CD14-positive monocyte (primary cell): ENCODE results near the gene STAC. TPM values are rescaled to one million over a fixed set of nuclear protein-coding genes. Genes with fewer than 3 reads are reported as not detected.

Experiments
- DNase-seq, 3 donors: peaks; one replicate each; pipeline ENCODE4 v3.0.0-alpha.2; 2011 to 2022
- H2AFZ ChIP-seq: 2 replicates; pipeline ENCODE4 v1.6.0; 2012; ENCODE audit warnings: mild to moderate bottlenecking, low read depth, low read length, inconsistent platforms; ENCODE audit not compliant: insufficient read depth, poor library complexity, severe bottlenecking
- H3K27ac ChIP-seq, 2 donors: 1 replicate in 1 of 2; 2 replicates in 1 of 2; pipeline ENCODE4 v1.5.1; 2012 to 2013; ENCODE audit warnings: low read length in 2 of 2, control low read depth in 1 of 2, inconsistent platforms in 1 of 2, low read depth in 1 of 2, mild to moderate bottlenecking in 1 of 2
- H3K27me3 ChIP-seq, 2 donors: one replicate each; pipeline versions ENCODE4 v1.6.0 to v1.6.1; 2011 to 2013; ENCODE audit warnings: low read length in 2 of 2; ENCODE audit not compliant: control insufficient read depth in 2 of 2, insufficient read depth in 2 of 2
- H3K36me3 ChIP-seq, 2 donors: replicated peaks in 1 of 2; 1 replicate in 1 of 2; 2 replicates in 1 of 2; pipeline versions ENCODE4 v1.5.1 to v1.6.1; 2012 to 2013; ENCODE audit warnings: low read length in 2 of 2, control low read depth in 1 of 2, inconsistent platforms in 1 of 2, mild to moderate bottlenecking in 1 of 2; ENCODE audit not compliant: insufficient read depth in 2 of 2, control insufficient read depth in 1 of 2
- H3K4me1 ChIP-seq, 2 donors: 1 replicate in 1 of 2; 2 replicates in 1 of 2; pipeline versions ENCODE4 v1.5.1 to v1.6.1; 2012 to 2013; ENCODE audit warnings: low read length in 2 of 2, control low read depth in 1 of 2, inconsistent platforms in 1 of 2, mild to moderate bottlenecking in 1 of 2, moderate library complexity in 1 of 2; ENCODE audit not compliant: insufficient read depth in 2 of 2, control insufficient read depth in 1 of 2
- H3K4me2 ChIP-seq: replicated peaks from 2 replicates; pipeline ENCODE3; 2012; ENCODE audit warnings: low read length, moderate library complexity, mild to moderate bottlenecking; ENCODE audit not compliant: poor library complexity, severe bottlenecking; ENCODE audit errors: extremely low read depth
- H3K4me3 ChIP-seq, 3 experiments: fragments of 200-600 bp in 1 of 3; sonication (generic) in 1 of 3; replicated peaks in 1 of 3; 1 replicate in 2 of 3; 2 replicates in 1 of 3; pipeline ENCODE4 v1.5.1; 2011 to 2013; ENCODE audit warnings: low read length in 3 of 3, mild to moderate bottlenecking in 3 of 3, control low read depth in 2 of 3, low read depth in 2 of 3, inconsistent platforms in 1 of 3, moderate library complexity in 1 of 3
- H3K79me2 ChIP-seq: 2 replicates; pipeline ENCODE4 v1.6.0; 2012; ENCODE audit warnings: mild to moderate bottlenecking, control low read depth, inconsistent platforms, low read length, moderate library complexity; ENCODE audit not compliant: insufficient read depth
- H3K9ac ChIP-seq: 2 replicates; pipeline ENCODE4 v1.6.0; 2017; ENCODE audit warnings: low read length, mild to moderate bottlenecking; ENCODE audit not compliant: insufficient read depth, poor library complexity, severe bottlenecking
- H3K9me3 ChIP-seq, 2 donors: replicated peaks in 1 of 2; 1 replicate in 1 of 2; 2 replicates in 1 of 2; pipeline versions ENCODE4 v1.5.1 to v1.6.1; 2012 to 2013; ENCODE audit warnings: low read length in 2 of 2, control low read depth in 1 of 2; ENCODE audit not compliant: control insufficient read depth in 1 of 2, insufficient read depth in 1 of 2
- H4K20me1 ChIP-seq: 2 replicates; pipeline ENCODE4 v1.6.0; 2012; ENCODE audit warnings: mild to moderate bottlenecking, low read length, control low read depth, moderate library complexity; ENCODE audit not compliant: insufficient read depth
- H3K27ac Mint-ChIP-seq, 7 donors: one replicate each; pipeline ENCODE4 v1.8.0; 2020; ENCODE audit warnings: mild to moderate bottlenecking in 7 of 7, mixed read lengths in 7 of 7, moderate library complexity in 6 of 7, inconsistent platforms in 2 of 7
- H3K27me3 Mint-ChIP-seq, 3 donors: one replicate each; pipeline ENCODE4 v1.8.0; 2021 to 2022; ENCODE audit warnings: low read depth in 3 of 3, mild to moderate bottlenecking in 3 of 3, mixed read lengths in 3 of 3, moderate library complexity in 3 of 3, inconsistent platforms in 1 of 3
- H3K36me3 Mint-ChIP-seq, 2 donors: one replicate each; pipeline ENCODE4 v1.8.0; 2020; ENCODE audit warnings: mixed read lengths in 2 of 2, inconsistent platforms in 1 of 2, mild to moderate bottlenecking in 1 of 2
- H3K4me1 Mint-ChIP-seq: one replicate; pipeline ENCODE4 v1.8.0; 2020; ENCODE audit warnings: mild to moderate bottlenecking, mixed read lengths
- H3K4me3 Mint-ChIP-seq, 2 donors: one replicate each; pipeline ENCODE4 v1.8.0; 2020; ENCODE audit warnings: mild to moderate bottlenecking in 2 of 2, mixed read lengths in 2 of 2, moderate library complexity in 1 of 2
- H3K9me3 Mint-ChIP-seq, 7 donors: one replicate each; pipeline ENCODE4 v1.8.0; 2020 to 2022; ENCODE audit warnings: mixed read lengths in 7 of 7, mild to moderate bottlenecking in 6 of 7, moderate library complexity in 6 of 7, inconsistent platforms in 2 of 7
- CTCF ChIP-seq: fragments of 200-600 bp; IDR thresholded peaks from one replicate; pipeline ENCODE4 v1.8.0; 2022; ENCODE audit warnings: antibody characterized with exemption, mild to moderate bottlenecking
- WGBS: methylation state at CpG from one replicate; pipeline ENCODE4 v1.1.5; 2013; ENCODE audit warnings: missing lambda C conversion rate; ENCODE audit not compliant: insufficient coverage; 5-methylcytosine and 5-hydroxymethylcytosine counted together
- intact Hi-C, 2 donors: fragments of 100-400 bp; cut with micrococcal nuclease; formaldehyde crosslinking; loops; one replicate each; pipeline versions ENCODE4 v1.15.0 to v1.15.1; 2023
- polyA plus RNA-seq, 3 donors: library from polyadenylated mRNA; depleted of rRNA in 1 of 3; unstranded in 2 of 3; stranded (reverse) in 1 of 3; fragments of 300-500 nt in 2 of 3; fragments of >200 nt in 1 of 3; fragmentation: Illumina TruSeq in 2 of 3; gene quantifications; 1 replicate in 2 of 3; 2 replicates in 1 of 3; pipeline ENCODE4 v1.2.3, GENCODE V29; 2012 to 2021

STAC gene
- polyA plus RNA-seq, 3 donors: 0.10 to 0.40 (median 0.12) TPM

- Histone ChIP-seq H3K4me1 (peaks cover 9% of the 10 kb centered on the region in 2 donors), H3K36me3 (no peaks in the 10 kb centered on the region), H3K4me2 (peak overlapping the region; percentile 8), H2AFZ (no peak overlapping the region), H4K20me1 (no peaks in the 10 kb centered on the region), H3K4me3 (no peak overlapping the region), H3K9me3 (no peaks in the 10 kb centered on the region), H3K79me2 (no peaks in the 10 kb centered on the region), H3K27ac (no peak overlapping the region), H3K27me3 (no peaks in the 10 kb centered on the region), H3K9ac (no peak overlapping the region)
- Mint-ChIP-seq H3K27me3 (no peaks in the 10 kb centered on the region), H3K4me3 (peak overlapping the region in 1 of 2 donors; percentile 10), H3K4me1 (peaks cover 11% of the 10 kb centered on the region), H3K9me3 (peaks cover 0 to 8% (median 3%) of the 10 kb centered on the region in 7 donors), H3K27ac (peak overlapping the region in 3 of 7 donors; percentile 1 to 4 (median 1)), H3K36me3 (no peaks in the 10 kb centered on the region)
- TF ChIP-seq CTCF: no peak
- WGBS: 7% methylated on average over 3 of the region's 4 CpGs
- intact Hi-C loops: no loop called here
- DNase-seq: peak in 2 of 3 donors; percentile 1 to 20
These were observed 48.1 kb downstream of the STAC start for GRCh38 chr3:36428445-36428844.

- TF ChIP-seq CTCF: no peak
- peaks cover 11% of the 10 kb centered on the region for H3K4me1 Mint-ChIP-seq
- WGBS: 100% methylated on average over 3 of the region's 3 CpGs
- H3K27me3 Mint-ChIP-seq: no peaks in the 10 kb centered on the region
- Histone ChIP-seq H3K79me2 (no peaks in the 10 kb centered on the region), H3K9me3 (no peaks in the 10 kb centered on the region), H3K9ac (no peak overlapping the region), H3K4me1 (peaks cover 9% of the 10 kb centered on the region in 2 donors), H3K27ac (no peak overlapping the region), H3K4me3 (no peak overlapping the region), H4K20me1 (no peaks in the 10 kb centered on the region), H3K4me2 (no peak overlapping the region), H3K27me3 (no peaks in the 10 kb centered on the region), H3K36me3 (no peaks in the 10 kb centered on the region), H2AFZ (no peak overlapping the region)
- no peak overlapping the region for H3K4me3 Mint-ChIP-seq
- H3K9me3 Mint-ChIP-seq: peaks cover 0 to 8% (median 3%) of the 10 kb centered on the region in 7 donors
- DNase-seq: no peak
- H3K36me3 Mint-ChIP-seq: no peaks in the 10 kb centered on the region
- intact Hi-C loops: no loop called here
- H3K27ac Mint-ChIP-seq: no peak overlapping the region
These were observed 49.7 kb downstream of the STAC start for GRCh38 chr3:36429986-36430485.
